Endodermal cell (in vitro differentiated cells): ENCODE measurements around the gene SELENOO. TPM values are rescaled to one million over a fixed set of nuclear protein-coding genes. Genes with fewer than 3 reads are reported as not detected.

Experiments
- DNase-seq: peaks from one replicate; pipeline ENCODE4 v3.0.0-alpha.2; 2017
- H3K27ac ChIP-seq: 2 replicates; pipeline ENCODE4 v1.5.1; 2013; ENCODE audit warnings: mild to moderate bottlenecking, low read depth, low read length, moderate library complexity
- H3K27me3 ChIP-seq: 2 replicates; pipeline ENCODE4 v1.6.1; 2013; ENCODE audit warnings: mild to moderate bottlenecking, low read length, moderate library complexity; ENCODE audit not compliant: insufficient read depth, control insufficient read depth, poor library complexity, severe bottlenecking
- H3K36me3 ChIP-seq: 2 replicates; pipeline ENCODE4 v1.7.0; 2013; ENCODE audit warnings: mild to moderate bottlenecking, low read length, moderate library complexity; ENCODE audit not compliant: control insufficient read depth, insufficient read depth
- H3K4me1 ChIP-seq: one replicate; pipeline ENCODE4 v1.7.0; 2013; ENCODE audit warnings: low read length; ENCODE audit not compliant: control insufficient read depth, insufficient read depth
- H3K4me3 ChIP-seq: 2 replicates; pipeline ENCODE4 v1.5.1; 2013; ENCODE audit warnings: mild to moderate bottlenecking, low read length, moderate library complexity
- H3K9ac ChIP-seq: 2 replicates; pipeline ENCODE4 v1.6.1; 2013; ENCODE audit warnings: mild to moderate bottlenecking, low read length, moderate library complexity; ENCODE audit not compliant: poor library complexity, severe bottlenecking; ENCODE audit errors: extremely low read depth
- H3K9me3 ChIP-seq: 2 replicates; pipeline ENCODE4 v1.6.1; 2013; ENCODE audit warnings: mild to moderate bottlenecking, low read length, moderate library complexity; ENCODE audit not compliant: control insufficient read depth
- H3K27ac Mint-ChIP-seq: 2 replicates; pipeline ENCODE4 v1.8.0; 2020; ENCODE audit warnings: mixed read lengths
- H3K27me3 Mint-ChIP-seq: 2 replicates; pipeline ENCODE4 v1.8.0; 2021; ENCODE audit warnings: mild to moderate bottlenecking, mixed read lengths; ENCODE audit not compliant: insufficient read depth
- H3K36me3 Mint-ChIP-seq: 2 replicates; pipeline ENCODE4 v1.8.0; 2020; ENCODE audit warnings: low read depth, mixed read lengths
- H3K4me1 Mint-ChIP-seq: 2 replicates; pipeline ENCODE4 v1.8.0; 2020; ENCODE audit warnings: mixed read lengths
- H3K4me3 Mint-ChIP-seq: 2 replicates; pipeline ENCODE4 v1.8.0; 2020; ENCODE audit warnings: mild to moderate bottlenecking, moderate library complexity, mixed read lengths
- H3K9me3 Mint-ChIP-seq: 2 replicates; pipeline ENCODE4 v1.8.0; 2020; ENCODE audit warnings: mild to moderate bottlenecking, mixed read lengths
- CTCF ChIP-seq: fragments of 200-600 bp; sonication (generic); conservative IDR thresholded peaks from 2 replicates; pipeline ENCODE4 v1.5.0; 2021; ENCODE audit warnings: antibody characterized with exemption, mild to moderate bottlenecking
- WGBS, 2 experiments: methylation state at CpG; one replicate each; pipeline versions ENCODE4 v1.1.5 to v1.1.7; 2013; ENCODE audit warnings: missing lambda C conversion rate in 2 of 2, mixed read lengths in 1 of 2; ENCODE audit not compliant: insufficient coverage in 1 of 2, insufficient read length in 1 of 2; 5-methylcytosine and 5-hydroxymethylcytosine counted together
- total RNA-seq, 2 donors: library from RNA; stranded (reverse); fragmentation: NEBNext Ultra II Directional in 1 of 2; extraction: Animal tissue kit (Norgen Biotek cat#: 25700) in 1 of 2; gene quantifications; 2 replicates in 1 of 2; 3 replicates in 1 of 2; pipeline ENCODE4 v1.2.1, GENCODE V29; 2021

The SELENOO gene
- total RNA-seq, 2 donors from 2014 or later, result 22.2 to 22.9 TPM

GRCh38 chr22:50194037-50194805 lies 6.6 kb upstream of the SELENOO start:
- DNase-seq, result no peak
- H3K27ac Mint-ChIP-seq, result no peak overlapping the region
- H3K27me3 ChIP-seq, result no peaks in the 10 kb centered on the region
- WGBS, 2 experiments, result 97% methylated on average over 34 to 44 of the region's 44 CpGs
- no peak overlapping the region for H3K4me3 Mint-ChIP-seq
- no peaks in the 10 kb centered on the region for H3K27me3 Mint-ChIP-seq
- peaks cover 9% of the 10 kb centered on the region for H3K36me3 ChIP-seq
- no peaks in the 10 kb centered on the region for H3K4me1 Mint-ChIP-seq
- H3K9me3 Mint-ChIP-seq, result no peaks in the 10 kb centered on the region
- TF ChIP-seq CTCF, result no peak
- H3K27ac ChIP-seq, result no peak overlapping the region
- no peak overlapping the region for H3K4me3 ChIP-seq
- peaks cover under 1% of the 10 kb centered on the region for H3K4me1 ChIP-seq
- H3K9me3 ChIP-seq, result no peaks in the 10 kb centered on the region
- H3K36me3 Mint-ChIP-seq, result peaks cover 5% of the 10 kb centered on the region
- H3K9ac ChIP-seq, result no peak overlapping the region

- TF ChIP-seq CTCF, result no peak
- Mint-ChIP-seq H3K36me3 (peaks cover 7% of the 10 kb centered on the region), H3K4me1 (peaks cover 4% of the 10 kb centered on the region), H3K27ac (no peak overlapping the region), H3K27me3 (no peaks in the 10 kb centered on the region), H3K4me3 (no peak overlapping the region), H3K9me3 (no peaks in the 10 kb centered on the region)
- Histone ChIP-seq H3K36me3 (peaks cover 13% of the 10 kb centered on the region), H3K9me3 (no peaks in the 10 kb centered on the region), H3K4me3 (no peak overlapping the region), H3K27ac (no peak overlapping the region), H3K9ac (no peak overlapping the region), H3K4me1 (peaks cover 6% of the 10 kb centered on the region), H3K27me3 (no peaks in the 10 kb centered on the region)
- DNase-seq, result no peak
- 93 to 95% methylated on average over 4 to 18 of the region's 18 CpGs for WGBS, 2 experiments
These were observed 4.6 kb upstream of the SELENOO start for GRCh38 chr22:50196256-50196655.

GRCh38 chr22:50197000-50197800 lies 3.6 kb upstream of the SELENOO start:
- DNase-seq, result no peak
- Mint-ChIP-seq H3K4me3 (no peak overlapping the region), H3K27me3 (peaks cover 2% of the 10 kb centered on the region), H3K9me3 (no peaks in the 10 kb centered on the region), H3K27ac (no peak overlapping the region), H3K4me1 (peaks cover 8% of the 10 kb centered on the region), H3K36me3 (peaks cover 5% of the 10 kb centered on the region)
- Histone ChIP-seq H3K36me3 (peaks cover 13% of the 10 kb centered on the region), H3K4me3 (no peak overlapping the region), H3K27ac (no peak overlapping the region), H3K4me1 (peaks cover 6% of the 10 kb centered on the region), H3K27me3 (no peaks in the 10 kb centered on the region), H3K9ac (no peak overlapping the region), H3K9me3 (no peaks in the 10 kb centered on the region)
- TF ChIP-seq CTCF, result no peak
- WGBS, 2 experiments, result 95 to 100% methylated on average over 4 to 23 of the region's 23 CpGs
